C4-2B (cell line): ENCODE results near the gene DCXR.

ENCODE experiments used
- CTCF ChIP-seq: fragments of 450-650 bp; conservative IDR thresholded peaks from 2 replicates; pipeline ENCODE4 v1.5.1; 2017; ENCODE audit warnings: mild to moderate bottlenecking
- ZFX ChIP-seq: fragments of 450-650 bp; IDR thresholded peaks from 2 replicates; pipeline ENCODE4 v1.6.1; 2017

- TF ChIP-seq CTCF: no peak
- no peak for TF ChIP-seq ZFX
Observed at GRCh38 chr17:81990836-81991683, 46.4 kb downstream of the DCXR start.
